ENCODE data around the gene C19orf25.
"Not testable (repeated sequence)": the region's sequence is repeated elsewhere in the genome, so short reads cannot be mapped to it uniquely, and the experiment has no call there.

GRCh38 chr19:1477056-1477455 lies 2.0 kb downstream of the C19orf25 start:
- TF ChIP-seq EZH2 (IDR thresholded peaks at IDR 0.05); POLR2AphosphoS5 (IDR thresholded peaks at IDR 0.05; ENCODE audit: borderline replicate concordance, low read depth, low read length): not testable (repeated sequence)

Data from SK-N-MC (cell line).